Measurements from ENCODE around the gene CSPG4. TPM values are rescaled to one million over a fixed set of nuclear protein-coding genes. Genes with fewer than 3 reads are reported as not detected.

The CSPG4 gene
- total and polyA plus RNA-seq, 2 of the 8 experiments (the other 6 are each of a cell fraction or from before 2014, with no cell fraction given) = 1.4 to 3.0 TPM

DNA sequence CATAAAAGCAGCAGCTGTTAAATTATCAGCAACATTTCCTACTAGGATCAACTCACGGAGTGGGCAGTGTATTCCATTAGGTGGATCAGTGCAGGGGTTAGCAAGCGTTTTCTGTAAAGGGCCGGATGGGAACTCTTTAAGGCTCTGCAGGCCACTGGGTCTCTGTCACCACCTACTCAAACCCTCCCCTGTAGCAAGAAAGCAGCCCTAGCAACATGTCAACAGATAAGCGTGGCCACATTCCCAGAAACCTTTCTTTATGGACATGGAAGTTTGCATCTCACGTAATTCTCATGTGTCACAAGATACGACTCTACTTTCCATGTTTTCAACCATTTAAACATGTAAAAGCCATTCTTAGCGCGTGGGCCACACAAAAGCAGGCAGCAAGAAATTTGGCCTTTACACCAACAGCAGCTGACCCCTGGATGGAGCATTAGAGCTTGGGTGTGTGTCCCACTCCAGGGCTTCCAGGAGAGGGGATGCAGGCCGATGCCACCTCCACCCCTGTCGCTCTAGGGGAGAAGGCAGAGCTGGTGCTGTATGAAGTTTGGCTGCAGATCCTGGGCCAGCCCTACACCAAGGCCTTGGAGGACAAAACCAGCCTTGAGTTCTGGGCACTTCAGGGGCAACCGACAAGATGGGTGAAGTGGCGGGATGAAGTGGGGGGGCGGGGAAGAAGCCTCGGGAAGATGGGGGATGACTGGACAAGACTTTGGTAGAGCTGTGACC is 48.2 kb upstream of the CSPG4 start:
- Histone ChIP-seq H2BK120ac (replicated peaks; ENCODE audit: low read depth, low read length) (no peak overlapping the region), H2AFZ (ENCODE audit: low read length) (no peak overlapping the region)
- 97% methylated on average over 14 of the region's 14 CpGs; no CpG with 5 or more reads in 1 of the 2 experiments for WGBS, 2 experiments (ENCODE audit: extremely low coverage in 1 of 2, insufficient coverage in 1 of 2, insufficient read length in 1 of 2, insufficient replicate concordance in 2 of 2, low coverage in 1 of 2, low lambda C conversion rate in 2 of 2, missing lambda C conversion rate in 1 of 2)
- no peak for TF ChIP-seq CTCF (IDR thresholded peaks at IDR 0.05; ENCODE audit: control extremely low read depth in 1 of 3, insufficient read depth in 1 of 3, low read depth in 1 of 3, low read length in 3 of 3)
- TF ChIP-seq TEAD4 (IDR thresholded peaks at IDR 0.05; ENCODE audit: low read depth, low read length) = no peak
- no peak for TF ChIP-seq CBX8 (IDR thresholded peaks at IDR 0.05; ENCODE audit: borderline replicate concordance, low read depth, low read length)
- no peak for TF ChIP-seq HDAC2 (IDR thresholded peaks at IDR 0.05; ENCODE audit: borderline replicate concordance in 1 of 2, low read depth in 2 of 2, low read length in 2 of 2)
- TF ChIP-seq KDM1A (IDR thresholded peaks at IDR 0.05; ENCODE audit: borderline replicate concordance, low read length) = no peak
- TF ChIP-seq CTBP2 (IDR thresholded peaks at IDR 0.05; ENCODE audit: borderline replicate concordance, insufficient read depth, insufficient read length, low read length) = no peak
- TF ChIP-seq ASH2L (IDR thresholded peaks at IDR 0.05; ENCODE audit: low read length) = no peak
- no peak for TF ChIP-seq SP4 (IDR thresholded peaks at IDR 0.05; ENCODE audit: low read length)
- TF ChIP-seq BACH1 (IDR thresholded peaks at IDR 0.05; ENCODE audit: low read length) = no peak
- no peak for TF ChIP-seq EGR1 (IDR thresholded peaks at IDR 0.05; ENCODE audit: borderline replicate concordance, low read depth, low read length)

More for the DNA sequence above, 48.2 kb upstream of the CSPG4 start:
- Histone ChIP-seq H2BK20ac (ENCODE audit: low read length) (0 out of 2 replicates have a peak overlapping the region, but pooled peaks have one; percentile 48), H3K9ac (replicated peaks in 1 of 4; ENCODE audit: extremely low read depth in 1 of 4, low read depth in 3 of 4, low read length in 3 of 4) (no peak overlapping the region), H3K18ac (ENCODE audit: extremely low read depth, low read length) (no peak overlapping the region), H3K23ac (ENCODE audit: insufficient read length) (no peak overlapping the region), H3K79me1 (ENCODE audit: low read depth, low read length) (no peaks in the 10 kb centered on the region), H3K4me2 (ENCODE audit: insufficient read depth in 1 of 2, low read depth in 2 of 2, low read length in 2 of 2) (no peak overlapping the region), H3K36me3 (ENCODE audit: control insufficient read depth in 2 of 4, insufficient read depth in 4 of 4, low read length in 3 of 4) (no peaks in the 10 kb centered on the region), H4K20me1 (replicated peaks in 1 of 2; ENCODE audit: control insufficient read depth in 1 of 2, insufficient read depth in 2 of 2, low read length in 2 of 2) (no peaks in the 10 kb centered on the region), H3K4ac (replicated peaks; ENCODE audit: insufficient read length, low read depth, low read length) (no peak overlapping the region), H3K79me2 (ENCODE audit: control insufficient read depth in 1 of 2, insufficient read depth in 2 of 2, low read length in 2 of 2) (no peaks in the 10 kb centered on the region), H2BK5ac (ENCODE audit: low read depth, low read length) (no peak overlapping the region), H3K27ac (ENCODE audit: low read depth, low read length) (no peak overlapping the region), H3K56ac (replicated peaks; ENCODE audit: insufficient read length, low read depth, low read length) (no peak overlapping the region), H2AK5ac (ENCODE audit: low read depth, low read length) (no peak overlapping the region), H3K14ac (ENCODE audit: insufficient read length) (no peak overlapping the region), H3K4me3 (ENCODE audit: extremely low read depth in 1 of 4, insufficient read depth in 2 of 4, low read depth in 3 of 4, low read length in 4 of 4) (no peak overlapping the region), H3K4me1 (replicated peaks in 1 of 4; ENCODE audit: control insufficient read depth in 3 of 4, insufficient read depth in 4 of 4, low read length in 3 of 4) (peaks cover 0 to 6% (median 1%) of the 10 kb centered on the region in 4 experiments; a peak in 2 of 7 replicates), H4K8ac (ENCODE audit: extremely low read depth, insufficient read depth, low read length) (no peak overlapping the region), H3K23me2 (ENCODE audit: low read depth, low read length) (no peaks in the 10 kb centered on the region), H3K27me3 (replicated peaks in 1 of 4; ENCODE audit: control insufficient read depth in 3 of 4, extremely low read depth in 1 of 4, insufficient read depth in 3 of 4, low read length in 3 of 4) (no peaks in the 10 kb centered on the region), H4K5ac (ENCODE audit: insufficient read length, low read depth, low read length) (no peak overlapping the region), H3K9me3 (ENCODE audit: insufficient read depth in 2 of 2, low read depth in 1 of 2, low read length in 1 of 2) (no peaks in the 10 kb centered on the region), H4K91ac (replicated peaks; ENCODE audit: insufficient read length, low read length) (no peak overlapping the region), H2BK15ac (ENCODE audit: low read length) (no peak overlapping the region), H2BK12ac (ENCODE audit: low read depth, low read length) (no peak overlapping the region)
- POLR2A ChIA-PET (ENCODE audit: partially characterized antibody) = interaction anchor here (1.1 kb wide), 1 partner anchor 81 kb away, joined by 3 read pairs; no protein-coding TSS in a partner anchor
- FAIRE-seq (no peak), DNase-seq (ENCODE audit: low read depth in 1 of 2, low spot score in 2 of 2) (no peak)
- CTCF ChIA-PET (ENCODE audit: partially characterized antibody) = interaction anchor here (0.6 to 1.4 kb wide), 4 partner anchors 10 to 161 kb away, joined by 3 to 6 read pairs (median 3); no protein-coding TSS in a partner anchor

All from H1 (cell line).